ENCODE results near the gene KIF1C. TPM values are rescaled to one million over a fixed set of nuclear protein-coding genes. Genes with fewer than 3 reads are reported as not detected.

KIF1C gene
- total RNA-seq, 1 experiment from 2014 or later = 85.6 TPM

- Histone ChIP-seq H2BK12ac (ENCODE audit: insufficient read length, low read depth, low read length) (no peak overlapping the region), H4K20me1 (ENCODE audit: control insufficient read depth, insufficient read depth, insufficient read length) (no peaks in the 10 kb centered on the region), H2AK5ac (ENCODE audit: insufficient read length, low read length) (no peak overlapping the region), H3K79me1 (ENCODE audit: insufficient read depth, low read depth, low read length, poor library complexity, severe bottlenecking) (no peaks in the 10 kb centered on the region), H3K14ac (ENCODE audit: insufficient read depth, low read length) (no peak overlapping the region), H3K9ac (ENCODE audit: extremely low read depth, insufficient read length, low read length) (no peak overlapping the region), H2BK15ac (ENCODE audit: low read depth, low read length) (no peak overlapping the region), H2AFZ (ENCODE audit: low read length) (no peak overlapping the region), H2BK120ac (ENCODE audit: low read depth, low read length, poor library complexity, severe bottlenecking) (no peak overlapping the region), H3K4me1 (ENCODE audit: insufficient read depth, low read length) (peaks cover 2% of the 10 kb centered on the region), H3K4me2 (ENCODE audit: insufficient read depth, insufficient read length, low read length) (no peak overlapping the region), H3K27me3 (ENCODE audit: insufficient read depth, low read length) (peaks cover 1% of the 10 kb centered on the region; the same call in 1 of the 2 replicates), H3T11ph (ENCODE audit: low read length) (no peak overlapping the region), H3K4ac (ENCODE audit: low read depth, low read length) (no peak overlapping the region), H3K27ac (ENCODE audit: insufficient read length, low read depth, low read length) (no peak overlapping the region), H4K91ac (ENCODE audit: insufficient read length, low read depth, low read length) (no peak overlapping the region), H3K23ac (ENCODE audit: insufficient read length, low read depth, low read length) (no peak overlapping the region), H2BK5ac (ENCODE audit: insufficient read length, low read length) (no peak overlapping the region), H4K8ac (replicated peaks; ENCODE audit: insufficient read length, low read depth, low read length) (no peak overlapping the region), H3K56ac (ENCODE audit: insufficient read length, low read depth, low read length) (no peak overlapping the region), H2BK20ac (ENCODE audit: low read depth, low read length, poor library complexity, severe bottlenecking) (no peak overlapping the region), H3K9me3 (ENCODE audit: control insufficient read depth, low read depth, low read length) (no peaks in the 10 kb centered on the region), H4K5ac (ENCODE audit: insufficient read length, low read depth, low read length) (no peak overlapping the region), H3K23me2 (ENCODE audit: insufficient read length, low read depth, low read length, poor library complexity, severe bottlenecking) (peaks cover 14% of the 10 kb centered on the region), H3K79me2 (ENCODE audit: insufficient read depth, low read length) (peaks cover 2% of the 10 kb centered on the region; the same call in 1 of the 2 replicates), H3K18ac (ENCODE audit: insufficient read length, low read depth, low read length) (no peak overlapping the region)
- Mint-ChIP-seq H3K9me3 (no peaks in the 10 kb centered on the region), H3K4me1 (peaks cover 4 to 8% of the 10 kb centered on the region in 2 experiments), H3K36me3 (ENCODE audit: insufficient read depth in 1 of 3, low read depth in 3 of 3) (no peaks in the 10 kb centered on the region; a peak in 1 of 7 replicates), H3K4me3 (no peak overlapping the region), H3K27ac (no peak overlapping the region), H3K27me3 (ENCODE audit: low read depth) (peaks cover 42% of the 10 kb centered on the region)
- TF ChIP-seq CTCF (conservative IDR thresholded peaks at IDR 0.05) = no peak
- no CpG with 5 or more reads among the region's 6 CpGs for WGBS (ENCODE audit: extremely low coverage, insufficient read length, low lambda C conversion rate)
- no peak for DNase-seq
Observed at GRCh38 chr17:4994081-4994595, 3.6 kb upstream of the KIF1C start.

All from H9 (cell line).